Duodenal mucosa (tissue), 2 donors: ENCODE data around the gene PRPF38A.

Source experiments
- H3K27ac ChIP-seq: one replicate; pipeline ENCODE4 v1.7.0; 2013; ENCODE audit warnings: low read depth, low read length
- H3K27me3 ChIP-seq, 2 donors: one replicate each; pipeline ENCODE4 v1.7.0; 2013; ENCODE audit warnings: low read length in 2 of 2, control low read depth in 1 of 2; ENCODE audit not compliant: insufficient read depth in 2 of 2, control insufficient read depth in 1 of 2
- H3K36me3 ChIP-seq, 2 donors: one replicate each; pipeline ENCODE4 v1.7.0; 2013; ENCODE audit warnings: low read length in 2 of 2, control low read depth in 1 of 2; ENCODE audit not compliant: insufficient read depth in 2 of 2, control insufficient read depth in 1 of 2
- H3K4me1 ChIP-seq, 2 donors: one replicate each; pipeline ENCODE4 v1.7.0; 2013; ENCODE audit warnings: low read length in 2 of 2, control low read depth in 1 of 2; ENCODE audit not compliant: insufficient read depth in 2 of 2, control insufficient read depth in 1 of 2
- H3K4me3 ChIP-seq, 2 donors: one replicate each; pipeline ENCODE4 v1.7.0; 2013; ENCODE audit warnings: low read length in 2 of 2, low read depth in 1 of 2
- H3K9ac ChIP-seq, 2 donors: one replicate each; pipeline ENCODE4 v1.7.0; 2013; ENCODE audit warnings: low read length in 2 of 2, low read depth in 1 of 2
- H3K9me3 ChIP-seq, 2 donors: one replicate each; pipeline ENCODE4 v1.7.0; 2013; ENCODE audit warnings: low read length in 2 of 2, control low read depth in 1 of 2; ENCODE audit not compliant: control insufficient read depth in 1 of 2

PRPF38A gene

DNA sequence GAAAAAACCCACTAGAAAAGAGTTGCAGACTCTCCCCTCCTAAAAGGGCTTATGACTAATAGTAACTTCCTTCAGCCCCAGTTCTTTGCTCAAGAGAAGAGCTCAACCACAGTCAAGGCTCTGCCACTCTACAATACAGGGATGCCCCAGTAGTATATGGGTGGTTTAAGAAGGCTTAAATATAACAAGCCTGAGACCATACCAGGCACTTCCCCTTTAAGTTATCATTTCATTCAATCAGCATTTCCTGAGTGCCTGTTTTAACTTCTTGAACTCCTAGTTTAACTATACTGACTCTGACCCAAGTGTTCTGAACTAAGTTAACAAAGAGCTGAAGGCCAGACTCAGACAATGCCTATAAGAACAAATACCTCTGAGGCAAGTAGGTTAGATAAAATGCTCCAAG lies 19.8 kb downstream of the PRPF38A start:
- Histone ChIP-seq H3K27me3 (no peaks in the 10 kb centered on the region), H3K4me3 (no peak overlapping the region), H3K27ac (no peak overlapping the region), H3K36me3 (peaks cover 11 to 25% of the 10 kb centered on the region in 2 donors), H3K9ac (no peak overlapping the region), H3K9me3 (no peaks in the 10 kb centered on the region), H3K4me1 (no peaks in the 10 kb centered on the region)

DNA sequence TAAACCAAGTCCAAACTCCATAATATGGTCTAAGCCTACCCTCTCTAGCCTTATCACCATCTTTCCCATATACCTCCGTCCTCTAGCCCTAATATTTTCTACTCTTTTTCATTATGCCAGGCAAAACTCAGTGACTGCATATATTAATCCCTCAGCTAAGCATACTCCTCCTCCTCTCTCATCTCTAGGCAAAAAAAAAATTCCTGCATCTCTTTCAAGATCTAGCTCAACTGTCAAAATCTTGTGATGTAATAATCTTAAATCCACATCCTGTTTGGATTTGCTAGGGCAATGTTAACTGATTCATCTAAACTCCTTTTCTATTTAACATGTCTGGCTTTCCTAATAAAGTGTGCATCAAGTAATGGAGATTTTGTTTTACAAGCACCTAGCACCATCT lies 20.4 kb downstream of the PRPF38A start:
- H3K27ac ChIP-seq = no peak overlapping the region
- H3K9me3 ChIP-seq = no peaks in the 10 kb centered on the region
- H3K4me1 ChIP-seq = no peaks in the 10 kb centered on the region
- H3K4me3 ChIP-seq = no peak overlapping the region
- H3K36me3 ChIP-seq = peaks cover 11 to 25% of the 10 kb centered on the region in 2 donors
- no peaks in the 10 kb centered on the region for H3K27me3 ChIP-seq
- H3K9ac ChIP-seq = no peak overlapping the region

DNA sequence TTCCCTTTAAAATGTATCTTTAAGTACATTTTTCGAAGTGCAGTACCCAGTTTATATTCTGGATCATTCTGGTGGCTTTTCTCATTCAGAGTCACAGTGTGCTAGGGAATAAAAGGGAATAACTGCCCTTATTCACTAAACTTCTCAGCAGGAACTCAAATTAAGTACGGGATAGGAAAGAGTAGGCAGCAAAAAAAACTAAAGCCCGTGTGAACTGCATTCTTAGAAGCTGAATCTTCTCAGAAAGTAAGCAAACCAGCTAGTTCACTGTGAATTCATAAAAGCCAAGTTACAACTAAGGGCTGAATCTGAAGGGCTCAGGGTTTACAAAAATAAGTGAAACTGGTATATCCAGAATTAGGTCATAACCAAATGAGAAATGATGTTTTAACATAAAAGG lies 22.0 kb downstream of the PRPF38A start:
- no peaks in the 10 kb centered on the region for H3K4me1 ChIP-seq
- peaks cover 17 to 38% of the 10 kb centered on the region in 2 donors for H3K36me3 ChIP-seq
- no peaks in the 10 kb centered on the region for H3K27me3 ChIP-seq
- H3K27ac ChIP-seq = no peak overlapping the region
- H3K9me3 ChIP-seq = no peaks in the 10 kb centered on the region
- no peak overlapping the region for H3K4me3 ChIP-seq
- no peak overlapping the region for H3K9ac ChIP-seq

GRCh38 chr1:52427152-52427551 lies 22.8 kb downstream of the PRPF38A start:
- Histone ChIP-seq H3K27me3 (no peaks in the 10 kb centered on the region), H3K9ac (no peak overlapping the region), H3K9me3 (no peaks in the 10 kb centered on the region), H3K4me1 (no peaks in the 10 kb centered on the region), H3K4me3 (no peak overlapping the region), H3K27ac (no peak overlapping the region), H3K36me3 (peaks cover 17 to 38% of the 10 kb centered on the region in 2 donors)

GRCh38 chr1:52432807-52433206 lies 28.4 kb downstream of the PRPF38A start:
- H3K36me3 ChIP-seq = peaks cover 10 to 28% of the 10 kb centered on the region in 2 donors
- no peak overlapping the region for H3K27ac ChIP-seq
- no peaks in the 10 kb centered on the region for H3K4me1 ChIP-seq

GRCh38 chr1:52435211-52435610 lies 30.8 kb downstream of the PRPF38A start:
- Histone ChIP-seq H3K27me3 (no peaks in the 10 kb centered on the region), H3K4me3 (no peak overlapping the region), H3K27ac (no peak overlapping the region), H3K4me1 (no peaks in the 10 kb centered on the region), H3K9me3 (no peaks in the 10 kb centered on the region), H3K36me3 (peaks cover 10 to 30% of the 10 kb centered on the region in 2 donors), H3K9ac (no peak overlapping the region)

More at GRCh38 chr1:52432807-52433206, 28.4 kb downstream of the PRPF38A start:
- Histone ChIP-seq H3K4me3 (no peak overlapping the region), H3K9ac (no peak overlapping the region), H3K9me3 (no peaks in the 10 kb centered on the region), H3K27me3 (no peaks in the 10 kb centered on the region)

DNA sequence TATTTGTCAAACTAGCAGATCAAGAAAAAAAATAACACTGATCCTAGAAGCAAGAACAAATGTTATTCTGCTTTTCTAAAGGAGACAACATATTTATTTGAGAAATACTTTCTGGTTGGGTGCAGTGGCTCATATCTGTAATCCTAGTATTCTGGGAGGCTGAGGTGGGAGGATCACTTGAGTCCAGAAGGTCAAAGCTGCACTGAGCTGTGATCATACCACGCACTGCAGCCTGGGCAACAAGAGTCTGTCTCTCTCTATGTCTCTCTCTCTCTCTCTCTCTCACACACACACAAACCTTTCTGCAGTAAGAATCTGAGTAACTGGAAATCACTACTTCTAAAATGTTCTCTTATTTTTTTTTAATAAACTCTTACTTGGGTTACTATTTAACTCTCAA lies 31.2 kb downstream of the PRPF38A start:
- H3K9ac ChIP-seq = no peak overlapping the region
- no peaks in the 10 kb centered on the region for H3K9me3 ChIP-seq
- no peaks in the 10 kb centered on the region for H3K27me3 ChIP-seq
- H3K4me3 ChIP-seq = no peak overlapping the region
- H3K36me3 ChIP-seq = peaks cover 9 to 26% of the 10 kb centered on the region in 2 donors
- H3K4me1 ChIP-seq = no peaks in the 10 kb centered on the region
- H3K27ac ChIP-seq = no peak overlapping the region

GRCh38 chr1:52436817-52437216 lies 32.4 kb downstream of the PRPF38A start:
- Histone ChIP-seq H3K9me3 (no peaks in the 10 kb centered on the region), H3K27me3 (no peaks in the 10 kb centered on the region), H3K4me3 (no peak overlapping the region), H3K9ac (no peak overlapping the region), H3K4me1 (no peaks in the 10 kb centered on the region), H3K27ac (no peak overlapping the region), H3K36me3 (peaks cover 4 to 23% of the 10 kb centered on the region in 2 donors)

GRCh38 chr1:52439976-52440375 lies 35.6 kb downstream of the PRPF38A start:
- H3K36me3 ChIP-seq = peaks cover 4 to 31% of the 10 kb centered on the region in 2 donors
- no peaks in the 10 kb centered on the region for H3K27me3 ChIP-seq
- H3K4me3 ChIP-seq = no peak overlapping the region
- H3K9me3 ChIP-seq = no peaks in the 10 kb centered on the region
- H3K9ac ChIP-seq = no peak overlapping the region
- H3K27ac ChIP-seq = no peak overlapping the region
- H3K4me1 ChIP-seq = no peaks in the 10 kb centered on the region

- Histone ChIP-seq H3K27ac (no peak overlapping the region), H3K36me3 (peaks cover 0 to 28% of the 10 kb centered on the region in 2 donors), H3K27me3 (no peaks in the 10 kb centered on the region), H3K4me3 (no peak overlapping the region), H3K4me1 (no peaks in the 10 kb centered on the region), H3K9me3 (no peaks in the 10 kb centered on the region), H3K9ac (no peak overlapping the region)
These were observed 40.1 kb downstream of the PRPF38A start for GRCh38 chr1:52444463-52444862.

DNA sequence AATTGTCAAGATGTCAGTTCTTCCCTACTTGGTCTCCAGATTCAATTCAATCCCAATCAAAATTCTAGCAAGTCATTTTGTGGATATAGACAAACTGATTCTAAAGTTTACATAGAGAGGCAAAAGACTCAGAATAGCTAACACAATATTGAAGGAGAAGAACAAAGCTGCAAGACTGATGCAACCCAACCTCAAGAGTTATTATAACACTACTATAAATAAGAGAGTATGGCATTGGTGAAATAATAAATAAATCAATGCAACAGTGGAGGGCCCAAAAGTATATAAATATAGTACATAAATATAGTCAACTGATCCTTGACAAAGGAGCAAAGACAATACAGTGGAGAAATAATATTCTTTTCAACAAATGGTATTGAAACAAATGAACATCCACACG lies 49.7 kb downstream of the PRPF38A start:
- Histone ChIP-seq H3K9me3 (no peaks in the 10 kb centered on the region), H3K9ac (no peak overlapping the region), H3K4me1 (no peaks in the 10 kb centered on the region), H3K27ac (no peak overlapping the region), H3K36me3 (peaks cover 3 to 9% of the 10 kb centered on the region in 2 donors), H3K27me3 (no peaks in the 10 kb centered on the region), H3K4me3 (no peak overlapping the region)
